Esophagus muscularis mucosa (tissue), 4 donors: ENCODE measurements around the gene ATP5PD. TPM values are rescaled to one million over a fixed set of nuclear protein-coding genes. Genes with fewer than 3 reads are reported as not detected.

ENCODE experiments used
- DNase-seq: peaks from one replicate; pipeline ENCODE4 v3.0.0-alpha.2; 2017; ENCODE audit errors: extremely low spot score
- H3K27ac ChIP-seq, 4 donors: fragments of 200-600 bp; sonication (generic); replicated peaks in 1 of 4; 1 replicate in 3 of 4; 2 replicates in 1 of 4; pipeline ENCODE4 v1.5.1; 2016 to 2019; ENCODE audit warnings: mild to moderate bottlenecking in 1 of 4
- H3K27me3 ChIP-seq, 4 donors: fragments of 200-600 bp; sonication (generic); one replicate each; pipeline versions ENCODE4 v1.5.1 to v1.6.0; 2016 to 2019
- H3K36me3 ChIP-seq, 4 donors: fragments of 200-600 bp; sonication (generic); one replicate each; pipeline ENCODE4 v1.5.1; 2016 to 2019
- H3K4me1 ChIP-seq, 4 donors: fragments of 200-600 bp; sonication (generic); one replicate each; pipeline ENCODE4 v1.5.1; 2016 to 2019
- H3K4me3 ChIP-seq, 4 donors: fragments of 200-600 bp; sonication (generic); 1 replicate in 2 of 4; 2 replicates in 2 of 4; pipeline ENCODE4 v1.5.1; 2016 to 2019; ENCODE audit warnings: mild to moderate bottlenecking in 4 of 4, moderate library complexity in 1 of 4
- H3K9me3 ChIP-seq, 4 donors: fragments of 200-600 bp; sonication (generic); 1 replicate in 3 of 4; 2 replicates in 1 of 4; pipeline ENCODE4 v1.5.1; 2016 to 2019
- EP300 ChIP-seq: sonication (generic); formaldehyde crosslinking; IDR thresholded peaks from one replicate; pipeline ENCODE4 v1.6.1; 2017; ENCODE audit warnings: antibody characterized with exemption
- POLR2A ChIP-seq: fragments of 450-650 bp; IDR thresholded peaks from one replicate; pipeline ENCODE4 v1.6.1; 2017; ENCODE audit warnings: antibody characterized with exemption, moderate library complexity, mild to moderate bottlenecking, low read depth
- POLR2AphosphoS5 ChIP-seq, 2 donors: sonication (generic); formaldehyde crosslinking; IDR thresholded peaks; one replicate each; pipeline ENCODE4 v1.6.1; 2017; ENCODE audit warnings: antibody characterized with exemption in 2 of 2
- WGBS: methylation state at CpG from one replicate; pipeline ENCODE4 v1.1.5; 2018; 5-methylcytosine and 5-hydroxymethylcytosine counted together
- intact Hi-C: fragments of 100-400 bp; cut with DNase I; formaldehyde crosslinking; loops from one replicate; pipeline ENCODE4 v1.15.1; 2023
- total RNA-seq, 4 donors: library from RNA; depleted of rRNA; stranded (reverse); fragments of >200 nt; gene quantifications; one replicate each; pipeline versions ENCODE4 v1.1.0 to v1.2.1, GENCODE V29; 2016
- TF ChIP-seq, protein P1 (sequence below), 3 experiments: fragments of 200-600 bp in 2 of 3; fragments of 450-650 bp in 1 of 3; sonication (generic) in 2 of 3; IDR thresholded peaks; one replicate each; pipeline ENCODE4 v1.5.1; 2017 to 2019; ENCODE audit warnings: antibody characterized with exemption in 3 of 3, mild to moderate bottlenecking in 2 of 3, moderate library complexity in 1 of 3

The ATP5PD gene
- total RNA-seq, 4 donors from 2014 or later, result 202 to 388 (median 256) TPM

DNA sequence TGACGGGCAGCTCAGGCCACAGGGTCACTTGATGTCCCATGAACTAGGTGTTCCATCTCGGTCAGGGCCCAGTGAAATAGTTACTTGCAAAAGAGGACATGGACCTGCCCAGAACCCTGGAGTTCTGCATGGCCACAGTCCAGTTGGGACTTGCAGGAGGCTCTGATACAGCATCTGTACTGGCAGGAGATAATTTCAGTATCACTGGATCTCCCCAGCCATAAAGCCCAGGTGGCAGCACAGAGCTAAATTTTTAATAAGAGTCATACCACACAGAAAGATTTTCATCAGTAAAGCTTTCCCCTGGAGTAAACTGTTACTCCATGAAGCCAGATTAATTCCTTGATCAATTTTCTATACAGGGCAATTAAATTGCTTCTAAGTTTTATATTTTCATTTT, 23.0 kb upstream of the ATP5PD start:
- TF ChIP-seq, protein P1, sequence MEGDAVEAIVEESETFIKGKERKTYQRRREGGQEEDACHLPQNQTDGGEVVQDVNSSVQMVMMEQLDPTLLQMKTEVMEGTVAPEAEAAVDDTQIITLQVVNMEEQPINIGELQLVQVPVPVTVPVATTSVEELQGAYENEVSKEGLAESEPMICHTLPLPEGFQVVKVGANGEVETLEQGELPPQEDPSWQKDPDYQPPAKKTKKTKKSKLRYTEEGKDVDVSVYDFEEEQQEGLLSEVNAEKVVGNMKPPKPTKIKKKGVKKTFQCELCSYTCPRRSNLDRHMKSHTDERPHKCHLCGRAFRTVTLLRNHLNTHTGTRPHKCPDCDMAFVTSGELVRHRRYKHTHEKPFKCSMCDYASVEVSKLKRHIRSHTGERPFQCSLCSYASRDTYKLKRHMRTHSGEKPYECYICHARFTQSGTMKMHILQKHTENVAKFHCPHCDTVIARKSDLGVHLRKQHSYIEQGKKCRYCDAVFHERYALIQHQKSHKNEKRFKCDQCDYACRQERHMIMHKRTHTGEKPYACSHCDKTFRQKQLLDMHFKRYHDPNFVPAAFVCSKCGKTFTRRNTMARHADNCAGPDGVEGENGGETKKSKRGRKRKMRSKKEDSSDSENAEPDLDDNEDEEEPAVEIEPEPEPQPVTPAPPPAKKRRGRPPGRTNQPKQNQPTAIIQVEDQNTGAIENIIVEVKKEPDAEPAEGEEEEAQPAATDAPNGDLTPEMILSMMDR (IDR thresholded peaks at IDR 0.05), result no peak
- no peak for TF ChIP-seq EP300
- no peak for TF ChIP-seq POLR2AphosphoS5 (IDR thresholded peaks at IDR 0.05)
- TF ChIP-seq POLR2A, result no peak
- Histone ChIP-seq H3K27ac (no peak overlapping the region), H3K27me3 (no peaks in the 10 kb centered on the region), H3K36me3 (peaks cover 2 to 9% (median 5%) of the 10 kb centered on the region in 4 donors), H3K4me3 (no peak overlapping the region), H3K4me1 (peaks cover 0 to 12% (median 3%) of the 10 kb centered on the region in 4 donors), H3K9me3 (no peaks in the 10 kb centered on the region)
- no peak for DNase-seq
- WGBS, result 96% methylated on average over 2 of the region's 2 CpGs
- intact Hi-C loops, result no loop called here

DNA sequence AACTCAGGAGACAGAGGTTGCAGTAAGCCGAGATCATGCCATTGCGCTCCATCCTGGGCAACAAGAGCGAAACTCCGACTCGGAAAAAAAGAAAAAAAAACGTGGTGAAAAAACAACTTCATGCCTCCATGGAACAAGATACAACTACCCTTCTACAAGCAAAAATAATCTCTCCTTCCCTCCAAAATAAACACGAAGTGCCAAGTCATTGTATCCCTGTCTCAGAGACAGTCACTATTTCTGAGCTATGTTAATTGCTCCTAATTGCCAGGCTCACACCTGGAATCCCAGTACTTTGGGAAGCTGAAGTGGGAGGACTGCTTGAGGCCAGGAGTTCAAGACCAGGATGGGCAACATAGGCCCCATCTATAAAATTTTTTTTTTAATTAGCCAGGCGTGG, 22.0 kb upstream of the ATP5PD start:
- peaks cover 0 to 5% (median 1%) of the 10 kb centered on the region in 4 donors for H3K4me1 ChIP-seq
- 84% methylated on average over 8 of the region's 8 CpGs for WGBS
- peaks cover 12 to 19% (median 16%) of the 10 kb centered on the region in 4 donors for H3K36me3 ChIP-seq
- H3K27ac ChIP-seq, result no peak overlapping the region
- DNase-seq, result no peak
- intact Hi-C loops, result no loop called here
- H3K27me3 ChIP-seq, result no peaks in the 10 kb centered on the region
- no peaks in the 10 kb centered on the region for H3K9me3 ChIP-seq
- H3K4me3 ChIP-seq, result no peak overlapping the region
- TF ChIP-seq, protein P1 (IDR thresholded peaks at IDR 0.05), result no peak
- TF ChIP-seq POLR2AphosphoS5 (IDR thresholded peaks at IDR 0.05) (no peak), POLR2A (no peak), EP300 (no peak)

DNA sequence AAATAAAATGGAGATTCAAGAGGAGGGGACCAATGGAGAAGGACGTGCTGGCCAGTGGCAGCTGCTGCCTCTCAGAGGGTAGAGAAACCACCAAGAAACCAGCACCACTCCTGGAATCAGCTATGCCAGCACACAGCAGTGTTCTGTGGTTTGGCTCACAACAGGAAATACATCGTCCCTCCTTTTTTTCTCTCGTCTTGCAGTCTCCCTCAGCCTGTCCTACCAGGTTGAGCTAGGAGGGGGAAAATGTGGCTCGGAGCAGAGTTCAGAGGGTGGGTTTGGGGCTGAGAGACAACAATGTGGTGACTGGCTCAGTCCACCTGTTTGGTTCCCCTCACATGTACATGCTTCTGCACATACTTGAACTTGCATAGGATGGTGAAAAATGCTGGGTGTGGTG, 21.1 kb upstream of the ATP5PD start:
- 65% methylated on average over 4 of the region's 4 CpGs for WGBS
- intact Hi-C loops, result no loop called here

DNA sequence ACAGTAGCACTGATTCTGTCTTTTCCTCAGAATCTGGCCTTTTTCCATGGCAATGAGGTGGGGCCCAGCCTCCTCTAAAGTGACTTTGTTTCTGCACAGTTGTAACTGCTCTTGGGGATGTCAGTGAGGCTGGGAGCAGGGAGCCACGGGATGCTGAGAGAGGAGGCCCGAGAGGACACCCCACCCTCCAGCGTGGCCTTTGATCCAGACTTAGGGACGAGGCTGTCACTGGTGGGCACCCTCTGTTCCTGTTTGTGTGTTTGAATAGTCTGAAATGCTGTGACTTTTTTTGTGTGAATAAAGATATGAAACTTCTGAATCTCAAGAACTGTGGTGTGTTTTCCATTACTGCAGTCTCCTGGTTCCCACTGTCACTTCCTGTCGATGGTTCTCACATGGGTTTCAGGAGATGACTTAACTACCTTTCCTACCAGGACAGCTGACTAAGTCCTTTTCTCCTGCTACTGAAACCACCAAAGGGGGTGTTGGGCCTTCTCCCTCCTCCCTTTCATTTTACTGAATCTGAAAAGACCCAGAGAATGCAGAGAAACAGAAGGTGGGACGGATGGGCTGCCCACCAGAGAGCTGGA, 18.9 kb upstream of the ATP5PD start:
- DNase-seq, result no peak
- Histone ChIP-seq H3K36me3 (peaks cover 38 to 50% (median 42%) of the 10 kb centered on the region in 4 donors), H3K4me1 (peaks cover under 1 to 2% (median under 1%) of the 10 kb centered on the region in 4 donors), H3K4me3 (no peak overlapping the region), H3K27ac (no peak overlapping the region), H3K27me3 (no peaks in the 10 kb centered on the region), H3K9me3 (no peaks in the 10 kb centered on the region)
- WGBS, result 70% methylated on average over 2 of the region's 6 CpGs
- intact Hi-C loops, result no loop called here
- no peak for TF ChIP-seq POLR2AphosphoS5 (IDR thresholded peaks at IDR 0.05)
- TF ChIP-seq, protein P1 (IDR thresholded peaks at IDR 0.05), result no peak
- TF ChIP-seq POLR2A, result no peak
- TF ChIP-seq EP300, result no peak

More for the DNA sequence above, 21.1 kb upstream of the ATP5PD start:
- TF ChIP-seq POLR2A (no peak), EP300 (no peak), POLR2AphosphoS5 (IDR thresholded peaks at IDR 0.05) (no peak)
- TF ChIP-seq, protein P1 (IDR thresholded peaks at IDR 0.05), result no peak
- H3K36me3 ChIP-seq, result peaks cover 19 to 28% (median 24%) of the 10 kb centered on the region in 4 donors
- no peak overlapping the region for H3K4me3 ChIP-seq
- H3K27ac ChIP-seq, result no peak overlapping the region
- DNase-seq, result no peak
- H3K4me1 ChIP-seq, result no peaks in the 10 kb centered on the region
- no peaks in the 10 kb centered on the region for H3K9me3 ChIP-seq
- H3K27me3 ChIP-seq, result no peaks in the 10 kb centered on the region
